ENCODE results near the gene ACP1.

The ACP1 gene

DNA sequence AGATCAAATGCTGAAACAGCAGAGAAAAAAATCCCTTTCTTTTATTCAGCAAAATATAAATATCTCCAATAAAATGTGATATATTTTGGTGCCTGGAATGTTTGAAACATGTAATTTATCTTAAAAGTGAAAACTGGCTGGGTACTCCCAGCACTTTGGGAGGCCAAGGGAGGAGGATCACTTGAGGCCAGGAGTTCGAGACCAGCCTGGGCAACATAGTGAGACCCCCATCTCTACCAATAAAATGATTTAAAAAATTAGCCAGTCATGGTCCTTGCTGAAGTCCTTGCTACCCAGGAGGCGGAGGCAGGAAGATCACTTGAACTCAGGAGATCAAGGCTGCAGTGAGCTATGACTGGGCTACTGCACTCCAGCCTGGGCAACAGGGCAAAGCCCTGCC lies 9.6 kb upstream of the ACP1 start:
- no peak for DNase-seq (ENCODE audit: low spot score)

GRCh38 chr2:256094-256493 lies 8.7 kb upstream of the ACP1 start:
- no peak for DNase-seq (ENCODE audit: low spot score)

DNA sequence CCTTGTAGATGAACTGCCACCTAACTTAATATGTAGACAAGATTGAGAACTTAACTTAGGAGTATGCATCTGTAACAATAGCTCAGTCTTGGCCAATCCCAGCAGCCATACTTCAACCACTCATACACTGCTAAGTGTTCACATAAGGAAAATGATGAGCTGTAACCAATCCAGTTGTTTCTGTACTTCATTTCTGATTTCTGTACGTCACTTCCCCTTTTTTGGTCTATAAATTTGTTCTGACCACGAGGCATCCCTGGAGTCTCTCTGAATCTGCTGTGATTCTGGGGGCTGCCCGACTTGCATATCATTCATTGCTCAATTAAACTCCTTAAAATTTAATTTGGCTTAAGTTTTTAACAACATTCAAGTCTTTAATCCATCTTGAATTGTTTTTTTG lies 7.3 kb upstream of the ACP1 start:
- DNase-seq (ENCODE audit: low spot score), result no peak

- no peak for DNase-seq (ENCODE audit: low spot score)
Observed at GRCh38 chr2:257842-258241, 6.9 kb upstream of the ACP1 start.

- no peak for DNase-seq (ENCODE audit: low spot score)
Observed at GRCh38 chr2:258933-259332, 5.8 kb upstream of the ACP1 start.

- DNase-seq (ENCODE audit: low spot score), result no peak
Observed at GRCh38 chr2:259789-260331, 4.9 kb upstream of the ACP1 start.

GRCh38 chr2:260507-261161 lies 4.1 kb upstream of the ACP1 start:
- no peak for DNase-seq (ENCODE audit: low spot score)

GRCh38 chr2:262117-262516 lies 2.6 kb upstream of the ACP1 start:
- no peak for DNase-seq (ENCODE audit: low spot score)

- DNase-seq (ENCODE audit: low spot score), result peak; percentile 8
Observed at GRCh38 chr2:263022-263738, 1.6 kb upstream of the ACP1 start.

- DNase-seq (ENCODE audit: low spot score), result peak; percentile 67
Observed at GRCh38 chr2:263774-264492, 814 bp upstream of the ACP1 start, which contains the start of gene SH3YL1. SH3YL1 (minus strand) TSS chr2:264032; CDS start chr2:263984, 48 bp downstream.

DNA sequence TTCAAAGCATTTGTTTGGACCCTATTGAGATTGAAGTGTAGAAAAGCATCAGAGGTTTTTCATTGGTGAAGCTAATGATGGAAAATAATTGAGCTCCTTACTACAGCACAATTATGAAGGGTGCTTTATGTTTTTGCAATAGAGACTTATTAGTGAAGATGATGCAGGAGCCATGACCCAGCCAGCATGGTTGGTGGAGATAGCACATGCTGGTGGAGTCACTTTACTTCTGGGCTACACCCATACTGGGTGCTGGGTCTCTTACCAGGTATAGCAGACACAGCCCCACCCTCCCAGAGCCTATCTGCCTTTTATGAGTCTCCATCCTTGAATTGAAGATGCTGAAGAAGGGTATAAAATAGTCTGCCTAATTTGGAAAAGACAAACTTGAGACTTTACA lies 3.6 kb downstream of the ACP1 start:
- no peak for DNase-seq (ENCODE audit: low spot score)

DNA sequence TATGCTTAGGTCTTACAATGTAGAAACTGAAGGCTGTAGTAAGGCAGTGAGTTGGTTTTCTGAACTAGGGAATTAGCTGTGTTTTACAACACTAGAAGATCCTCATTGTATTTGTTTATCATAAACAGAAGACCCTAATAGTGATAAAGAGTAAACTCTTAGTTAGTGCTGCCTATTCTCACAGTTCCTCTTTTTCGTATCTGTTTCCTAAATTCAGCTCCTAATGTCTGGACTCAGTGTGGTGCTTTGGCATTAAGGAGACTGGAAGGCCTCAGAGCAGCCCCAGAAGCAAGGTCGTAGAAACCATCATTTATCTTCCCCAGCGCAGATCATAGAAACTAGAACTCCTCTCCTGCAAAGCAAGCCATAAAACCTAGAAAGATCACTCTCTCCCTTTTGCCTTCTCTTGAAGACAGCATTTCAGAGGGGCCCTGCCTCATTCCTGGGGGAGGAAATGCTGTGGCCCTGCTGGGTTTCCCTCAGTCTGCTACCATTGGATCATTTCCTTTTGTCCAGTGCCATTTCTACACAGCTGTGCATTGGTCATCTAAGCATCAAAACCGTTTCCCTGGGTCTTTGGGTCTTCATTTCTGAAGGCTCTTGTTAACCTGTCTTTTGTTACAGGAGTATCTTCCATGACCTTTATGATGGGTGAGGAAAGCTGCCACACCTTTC lies 4.7 kb downstream of the ACP1 start:
- DNase-seq (ENCODE audit: low spot score), result no peak

DNA sequence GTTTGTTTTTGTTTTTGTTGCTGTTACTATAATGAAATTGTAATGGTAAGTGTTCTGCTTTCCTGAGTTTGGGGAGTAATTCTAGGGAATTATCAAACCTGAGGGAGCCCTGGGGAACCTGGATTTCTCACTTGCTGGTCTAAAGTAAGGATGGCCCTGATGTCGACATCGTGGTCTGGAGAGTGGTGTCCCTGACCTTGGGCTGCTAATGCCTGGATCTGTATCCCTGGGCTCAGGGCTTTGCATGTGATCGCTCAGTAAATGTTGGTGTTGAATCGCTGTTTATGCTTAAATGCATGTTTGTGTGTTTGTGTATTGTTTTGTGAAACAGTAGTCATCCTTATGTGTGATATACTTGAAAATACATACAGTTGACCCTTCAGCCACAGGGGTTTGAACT lies 6.1 kb downstream of the ACP1 start:
- DNase-seq (ENCODE audit: low spot score), result no peak

DNA sequence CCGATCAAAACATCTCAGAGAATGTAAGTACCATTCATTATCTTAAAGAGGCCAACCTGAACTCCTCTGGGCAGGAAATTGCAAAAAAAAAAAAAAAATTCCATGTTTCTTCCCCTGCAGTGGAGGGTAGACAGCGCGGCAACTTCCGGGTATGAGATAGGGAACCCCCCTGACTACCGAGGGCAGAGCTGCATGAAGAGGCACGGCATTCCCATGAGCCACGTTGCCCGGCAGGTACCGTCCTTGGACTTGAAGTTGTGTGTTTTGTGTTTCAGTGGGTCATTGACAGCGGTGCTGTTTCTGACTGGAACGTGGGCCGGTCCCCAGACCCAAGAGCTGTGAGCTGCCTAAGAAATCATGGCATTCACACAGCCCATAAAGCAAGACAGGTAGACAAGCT lies 7.2 kb downstream of the ACP1 start:
- no peak for DNase-seq (ENCODE audit: low spot score)

DNA sequence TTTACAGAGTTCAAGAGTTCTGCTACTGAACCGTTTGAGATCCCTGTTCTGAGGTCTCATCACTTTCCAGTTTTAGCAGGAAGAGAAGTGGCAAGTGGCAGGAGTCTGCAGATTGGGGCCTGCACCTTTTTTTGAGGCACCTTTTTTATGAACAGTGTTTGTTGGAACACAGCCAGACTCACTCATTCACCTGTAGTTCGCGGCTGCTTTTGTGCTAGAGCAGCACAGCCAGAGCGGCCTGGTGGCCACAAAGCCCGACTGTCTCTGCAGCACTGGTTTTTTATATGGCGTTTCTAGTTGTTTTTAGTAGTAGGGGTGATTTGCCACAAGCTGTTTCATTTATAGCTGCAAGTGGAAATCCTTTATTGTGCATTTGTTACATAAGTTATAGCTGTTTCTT lies 8.6 kb downstream of the ACP1 start:
- no peak for DNase-seq (ENCODE audit: low spot score)

DNA sequence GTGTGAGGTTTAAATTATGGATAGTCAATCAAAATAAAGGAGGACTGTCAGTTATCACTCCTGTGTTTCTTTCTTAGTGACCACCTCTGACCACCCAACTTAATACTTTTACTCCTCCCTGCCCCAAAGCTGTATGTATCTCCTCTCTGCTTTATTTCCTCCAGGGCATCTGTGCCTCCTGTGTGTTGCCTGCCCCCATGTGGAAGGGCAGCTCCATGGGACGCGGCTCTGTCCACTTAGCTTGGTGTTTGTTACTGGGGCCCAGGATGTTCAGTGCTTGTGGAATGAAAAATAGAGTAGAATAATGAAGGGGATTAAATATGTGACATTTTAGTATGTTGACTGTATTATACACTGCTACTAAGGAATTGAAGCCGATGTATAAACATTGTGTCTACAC lies 9.8 kb downstream of the ACP1 start:
- no peak for DNase-seq (ENCODE audit: low spot score)

GRCh38 chr2:275466-275865 lies 10.7 kb downstream of the ACP1 start:
- no peak for DNase-seq (ENCODE audit: low spot score)

GRCh38 chr2:278312-278926 lies 13.7 kb downstream of the ACP1 start:
- no peak for DNase-seq (ENCODE audit: low spot score)

DNA sequence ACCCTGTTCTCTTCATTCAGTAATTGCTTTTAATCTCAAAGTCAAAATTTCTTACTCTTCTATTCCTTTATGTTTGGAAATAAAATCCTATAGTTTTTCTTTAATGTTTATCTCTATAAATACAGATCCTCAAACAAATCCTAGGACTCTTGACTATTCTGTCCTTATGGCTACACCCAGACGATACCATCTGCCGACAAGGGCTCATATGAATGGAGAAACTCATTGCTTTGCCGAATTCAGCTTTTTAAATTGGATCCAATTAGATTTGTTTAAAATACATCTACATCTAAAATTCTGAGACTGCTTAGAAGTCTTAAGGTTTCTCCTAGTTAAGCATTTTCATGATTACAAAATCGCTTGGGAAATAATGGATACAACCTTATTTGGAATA lies 14.2 kb downstream of the ACP1 start:
- no peak for DNase-seq (ENCODE audit: low spot score)

DNA sequence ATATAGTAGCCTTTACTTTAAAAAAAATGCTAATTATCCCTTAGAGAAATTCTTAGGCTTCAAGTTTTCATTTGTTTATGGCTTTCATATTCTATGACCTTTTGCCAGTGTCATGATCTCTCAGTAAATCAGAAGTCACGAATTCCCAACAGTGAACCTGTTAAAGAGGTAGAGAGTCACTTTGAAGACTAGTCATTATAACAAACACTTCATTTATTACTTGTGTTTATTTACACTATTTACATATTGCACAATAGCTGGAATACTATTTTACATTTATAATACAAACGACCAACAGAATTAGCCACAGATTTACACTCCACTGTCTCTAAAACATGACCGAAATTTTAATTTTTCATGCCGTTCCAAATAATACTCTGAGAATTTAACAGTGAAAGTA lies 14.6 kb downstream of the ACP1 start:
- no peak for DNase-seq (ENCODE audit: low spot score)

- DNase-seq (ENCODE audit: low spot score), result no peak
Observed at GRCh38 chr2:279956-280649, 15.4 kb downstream of the ACP1 start.
